Mesothelial cell of epicardium (in vitro differentiated cells): ENCODE results near the gene TMEM151B. TPM values are rescaled to one million over a fixed set of nuclear protein-coding genes. Genes with fewer than 3 reads are reported as not detected.

ENCODE experiments used
- DNase-seq, 2 experiments: peaks; one replicate each; pipeline ENCODE4 v3.0.0; 2021; ENCODE audit warnings: low spot score in 2 of 2; ENCODE audit not compliant: unreplicated experiment in 2 of 2
- H3K27ac Mint-ChIP-seq: 2 replicates; pipeline ENCODE4 v1.8.0; 2021; ENCODE audit warnings: mixed read lengths
- H3K27me3 Mint-ChIP-seq: 2 replicates; pipeline ENCODE4 v1.8.0; 2021; ENCODE audit warnings: low read depth, mixed read lengths
- H3K36me3 Mint-ChIP-seq: 2 replicates; pipeline ENCODE4 v1.8.0; 2021; ENCODE audit warnings: mixed read lengths
- H3K4me1 Mint-ChIP-seq: 2 replicates; pipeline ENCODE4 v1.8.0; 2021; ENCODE audit warnings: mixed read lengths
- H3K4me3 Mint-ChIP-seq: 2 replicates; pipeline ENCODE4 v1.8.0; 2021; ENCODE audit warnings: mild to moderate bottlenecking, moderate library complexity, mixed read lengths
- H3K9me3 Mint-ChIP-seq: 2 replicates; pipeline ENCODE4 v1.8.0; 2021; ENCODE audit warnings: mixed read lengths
- CTCF ChIP-seq: fragments of 200-600 bp; sonication (generic); IDR thresholded peaks from one replicate; pipeline ENCODE4 v1.5.0; 2021; ENCODE audit warnings: antibody characterized with exemption; ENCODE audit not compliant: unreplicated experiment
- total RNA-seq: library from RNA; stranded (reverse); gene quantifications from 3 replicates; pipeline ENCODE4 v1.2.1, GENCODE V29; 2021

Gene TMEM151B
- total RNA-seq, 1 donor from 2014 or later, result 0.56 TPM

- no peaks in the 10 kb centered on the region for H3K9me3 Mint-ChIP-seq
- no peak for DNase-seq
- H3K4me3 Mint-ChIP-seq, result no peak overlapping the region
- no peak overlapping the region for H3K27ac Mint-ChIP-seq
- no peaks in the 10 kb centered on the region for H3K4me1 Mint-ChIP-seq
- H3K27me3 Mint-ChIP-seq, result peaks cover 75% of the 10 kb centered on the region
- TF ChIP-seq CTCF, result no peak
- no peaks in the 10 kb centered on the region for H3K36me3 Mint-ChIP-seq
Observed at GRCh38 chr6:44275749-44276648, 5.7 kb downstream of the TMEM151B start.

- no peak overlapping the region for H3K27ac Mint-ChIP-seq
Observed at GRCh38 chr6:44276667-44277640, 6.7 kb downstream of the TMEM151B start.

GRCh38 chr6:44277763-44278162 lies 7.5 kb downstream of the TMEM151B start:
- Mint-ChIP-seq H3K4me1 (no peaks in the 10 kb centered on the region), H3K4me3 (no peak overlapping the region), H3K27ac (no peak overlapping the region), H3K9me3 (no peaks in the 10 kb centered on the region), H3K36me3 (no peaks in the 10 kb centered on the region), H3K27me3 (peaks cover 66% of the 10 kb centered on the region)
- no peak for DNase-seq
- TF ChIP-seq CTCF, result no peak

More at GRCh38 chr6:44276667-44277640, 6.7 kb downstream of the TMEM151B start:
- H3K4me3 Mint-ChIP-seq, result no peak overlapping the region
- peaks cover 69% of the 10 kb centered on the region for H3K27me3 Mint-ChIP-seq
- no peaks in the 10 kb centered on the region for H3K4me1 Mint-ChIP-seq
- no peaks in the 10 kb centered on the region for H3K36me3 Mint-ChIP-seq
- no peak for TF ChIP-seq CTCF
- no peak for DNase-seq
- H3K9me3 Mint-ChIP-seq, result no peaks in the 10 kb centered on the region

GRCh38 chr6:44278315-44278714 lies 8.1 kb downstream of the TMEM151B start:
- TF ChIP-seq CTCF, result no peak
- DNase-seq, result no peak
- Mint-ChIP-seq H3K9me3 (no peaks in the 10 kb centered on the region), H3K4me1 (no peaks in the 10 kb centered on the region), H3K27ac (no peak overlapping the region), H3K4me3 (no peak overlapping the region), H3K27me3 (peaks cover 65% of the 10 kb centered on the region), H3K36me3 (no peaks in the 10 kb centered on the region)

- Mint-ChIP-seq H3K9me3 (no peaks in the 10 kb centered on the region), H3K27me3 (peaks cover 67% of the 10 kb centered on the region), H3K4me1 (no peaks in the 10 kb centered on the region), H3K4me3 (no peak overlapping the region), H3K27ac (no peak overlapping the region), H3K36me3 (no peaks in the 10 kb centered on the region)
- no peak for DNase-seq
- TF ChIP-seq CTCF, result no peak
Observed at GRCh38 chr6:44278774-44279697, 8.8 kb downstream of the TMEM151B start.
